ENCODE measurements around the gene ZGPAT.

ZGPAT gene

GRCh38 chr20:63732118-63733095, 24.6 kb downstream of the ZGPAT start:
- H3K9me3 ChIP-seq (ENCODE audit: low read depth, low read length) = no peaks in the 10 kb centered on the region
- no peak overlapping the region for H3K9ac ChIP-seq (ENCODE audit: insufficient read length)
- H3K36me3 ChIP-seq (ENCODE audit: insufficient read depth, low read length) = no peaks in the 10 kb centered on the region; the same call in 1 of the 2 replicates
- no peak for DNase-seq (ENCODE audit: low read depth, low spot score)
- no peak for TF ChIP-seq FOXP2 (optimal IDR thresholded peaks at IDR 0.05; ENCODE audit: control extremely low read depth, extremely low read length, insufficient read depth)
- H3K4me3 ChIP-seq = no peak overlapping the region
- no peak overlapping the region for H3K27ac ChIP-seq

GRCh38 chr20:63733117-63733516, 25.3 kb downstream of the ZGPAT start:
- Histone ChIP-seq H3K36me3 (ENCODE audit: insufficient read depth, low read length) (no peaks in the 10 kb centered on the region; the same call in 1 of the 2 replicates), H3K9ac (ENCODE audit: insufficient read length) (no peak overlapping the region)

GRCh38 chr20:63733579-63734081, 25.8 kb downstream of the ZGPAT start:
- H3K4me3 ChIP-seq = no peak overlapping the region
- no peak overlapping the region for H3K27ac ChIP-seq
- DNase-seq (ENCODE audit: low read depth, low spot score) = no peak
- H3K9ac ChIP-seq (ENCODE audit: insufficient read length) = no peak overlapping the region
- no peak for TF ChIP-seq EZH2 (IDR thresholded peaks at IDR 0.05)
- no peak for TF ChIP-seq POLR2AphosphoS5 (IDR thresholded peaks at IDR 0.05; ENCODE audit: borderline replicate concordance, low read depth, low read length)
- no peak for TF ChIP-seq FOXP2 (optimal IDR thresholded peaks at IDR 0.05; ENCODE audit: control extremely low read depth, extremely low read length, insufficient read depth)
- no peaks in the 10 kb centered on the region for H3K9me3 ChIP-seq (ENCODE audit: low read depth, low read length)
- no peaks in the 10 kb centered on the region; the same call in 1 of the 2 replicates for H3K36me3 ChIP-seq (ENCODE audit: insufficient read depth, low read length)

More at GRCh38 chr20:63733117-63733516, 25.3 kb downstream of the ZGPAT start:
- Histone ChIP-seq H3K9me3 (ENCODE audit: low read depth, low read length) (no peaks in the 10 kb centered on the region), H3K27ac (no peak overlapping the region), H3K4me3 (no peak overlapping the region)
- no peak for DNase-seq (ENCODE audit: low read depth, low spot score)
- TF ChIP-seq POLR2AphosphoS5 (IDR thresholded peaks at IDR 0.05; ENCODE audit: borderline replicate concordance, low read depth, low read length) (no peak), FOXP2 (optimal IDR thresholded peaks at IDR 0.05; ENCODE audit: control extremely low read depth, extremely low read length, insufficient read depth) (no peak), EZH2 (IDR thresholded peaks at IDR 0.05) (no peak)

GRCh38 chr20:63734111-63734945, 26.5 kb downstream of the ZGPAT start:
- H3K36me3 ChIP-seq (ENCODE audit: insufficient read depth, low read length) = no peaks in the 10 kb centered on the region; the same call in 1 of the 2 replicates
- H3K9me3 ChIP-seq (ENCODE audit: low read depth, low read length) = no peaks in the 10 kb centered on the region
- H3K4me3 ChIP-seq = no peak overlapping the region
- no peak overlapping the region for H3K27ac ChIP-seq
- TF ChIP-seq POLR2AphosphoS5 (IDR thresholded peaks at IDR 0.05; ENCODE audit: borderline replicate concordance, low read depth, low read length) (no peak), EZH2 (IDR thresholded peaks at IDR 0.05) (no peak), FOXP2 (optimal IDR thresholded peaks at IDR 0.05; ENCODE audit: control extremely low read depth, extremely low read length, insufficient read depth) (no peak)
- H3K9ac ChIP-seq (ENCODE audit: insufficient read length) = no peak overlapping the region
- DNase-seq (ENCODE audit: low read depth, low spot score) = no peak

GRCh38 chr20:63734946-63735858, 27.4 kb downstream of the ZGPAT start:
- no peak for TF ChIP-seq FOXP2 (optimal IDR thresholded peaks at IDR 0.05; ENCODE audit: control extremely low read depth, extremely low read length, insufficient read depth)
- no peak for TF ChIP-seq EZH2 (IDR thresholded peaks at IDR 0.05)
- TF ChIP-seq POLR2AphosphoS5 (IDR thresholded peaks at IDR 0.05; ENCODE audit: borderline replicate concordance, low read depth, low read length) = no peak
- Histone ChIP-seq H3K36me3 (ENCODE audit: insufficient read depth, low read length) (no peaks in the 10 kb centered on the region; the same call in 1 of the 2 replicates), H3K27ac (no peak overlapping the region), H3K9ac (ENCODE audit: insufficient read length) (no peak overlapping the region), H3K9me3 (ENCODE audit: low read depth, low read length) (no peaks in the 10 kb centered on the region), H3K4me3 (no peak overlapping the region)
- DNase-seq (ENCODE audit: low read depth, low spot score) = no peak

- no peak within 1 kb of the TSS for H3K9ac ChIP-seq (ENCODE audit: insufficient read length)
- H3K27ac ChIP-seq = no peak within 1 kb of the TSS
- DNase-seq (ENCODE audit: low read depth, low spot score) = no peak
- H3K4me3 ChIP-seq = no peak within 1 kb of the TSS
- TF ChIP-seq EZH2 (IDR thresholded peaks at IDR 0.05) = no peak
- TF ChIP-seq POLR2AphosphoS5 (IDR thresholded peaks at IDR 0.05; ENCODE audit: borderline replicate concordance, low read depth, low read length) = no peak
- no peak for TF ChIP-seq FOXP2 (optimal IDR thresholded peaks at IDR 0.05; ENCODE audit: control extremely low read depth, extremely low read length, insufficient read depth)
- no peaks in the 10 kb centered on the region for H3K9me3 ChIP-seq (ENCODE audit: low read depth, low read length)
- no peaks in the 10 kb centered on the region for H3K36me3 ChIP-seq (ENCODE audit: insufficient read depth, low read length)
Observed at GRCh38 chr20:63735859-63736718, 28.2 kb downstream of the ZGPAT start, which contains the start of gene LIME1. Gene LIME1, plus strand, starts transcription at chr20:63736664. Its CDS starts 886 bp downstream, at chr20:63737550.

All from SK-N-MC (cell line).